Loucy (cell line): Measurements from ENCODE around the gene RETREG3.

Experiments
- H2AFZ ChIP-seq: fragments of 200-600 bp; sonication (generic); 2 replicates; pipeline ENCODE4 v1.6.0; 2016; ENCODE audit warnings: antibody characterized with exemption, mild to moderate bottlenecking, low read length, moderate library complexity
- H3F3A ChIP-seq: fragments of 200-600 bp; 2 replicates; pipeline ENCODE4 v1.6.0; 2016; ENCODE audit warnings: antibody characterized with exemption, low read depth, mild to moderate bottlenecking
- H3K27me3 ChIP-seq: fragments of 200-600 bp; sonication (generic); 2 replicates; pipeline ENCODE4 v1.6.1; 2014; ENCODE audit warnings: low read length, mild to moderate bottlenecking; ENCODE audit not compliant: insufficient read depth, poor library complexity, severe bottlenecking
- H3K36me3 ChIP-seq: fragments of 200-600 bp; sonication (generic); 2 replicates; pipeline ENCODE4 v1.6.1; 2016; ENCODE audit warnings: low read length; ENCODE audit not compliant: insufficient read depth
- H3K4me1 ChIP-seq: fragments of 200-600 bp; sonication (generic); 2 replicates; pipeline ENCODE4 v1.5.1; 2014; ENCODE audit warnings: low read length, mild to moderate bottlenecking; ENCODE audit not compliant: insufficient read depth, poor library complexity, severe bottlenecking
- H3K4me2 ChIP-seq: fragments of 200-600 bp; sonication (generic); 2 replicates; pipeline ENCODE4 v1.6.0; 2014; ENCODE audit warnings: antibody characterized with exemption, low read length, low read depth, mild to moderate bottlenecking; ENCODE audit not compliant: poor library complexity, severe bottlenecking
- H3K4me3 ChIP-seq: fragments of 200-600 bp; sonication (generic); 2 replicates; pipeline ENCODE4 v1.5.1; 2014; ENCODE audit warnings: low read length, mild to moderate bottlenecking, mixed read lengths; ENCODE audit not compliant: poor library complexity, severe bottlenecking
- H3K79me2 ChIP-seq: fragments of 200-600 bp; sonication (generic); 2 replicates; pipeline ENCODE4 v1.6.1; 2014; ENCODE audit warnings: low read length; ENCODE audit not compliant: insufficient read depth
- H3K9ac ChIP-seq: fragments of 200-600 bp; sonication (generic); 2 replicates; pipeline ENCODE4 v1.6.0; 2014; ENCODE audit warnings: mild to moderate bottlenecking, low read depth, low read length, moderate library complexity; ENCODE audit not compliant: poor library complexity, severe bottlenecking
- H3K9me2 ChIP-seq: fragments of 200-600 bp; sonication (generic); replicated peaks from 2 replicates; pipeline ENCODE4 v1.6.1; 2016; ENCODE audit warnings: low read depth, low read length, mixed read lengths
- H3K9me3 ChIP-seq: fragments of 200-600 bp; sonication (generic); 2 replicates; pipeline ENCODE4 v1.6.1; 2014; ENCODE audit warnings: mild to moderate bottlenecking, antibody characterized with exemption, low read length, low read depth; ENCODE audit not compliant: insufficient read depth
- H4K20me1 ChIP-seq: fragments of 200-600 bp; sonication (generic); 2 replicates; pipeline ENCODE4 v1.6.0; 2014; ENCODE audit warnings: antibody characterized with exemption, low read length, mild to moderate bottlenecking; ENCODE audit not compliant: insufficient read depth, poor library complexity, severe bottlenecking
- CTCF ChIP-seq: fragments of 200-600 bp; sonication (generic); conservative IDR thresholded peaks from 2 replicates; pipeline ENCODE4 v1.5.1; 2014; ENCODE audit warnings: mild to moderate bottlenecking, antibody characterized with exemption, low read length
- EZH2phosphoT487 ChIP-seq: fragments of 200-600 bp; IDR thresholded peaks from 2 replicates; pipeline ENCODE4 v1.6.1; 2018; ENCODE audit warnings: antibody characterized with exemption, mild to moderate bottlenecking, moderate library complexity, borderline replicate concordance

The RETREG3 gene

DNA sequence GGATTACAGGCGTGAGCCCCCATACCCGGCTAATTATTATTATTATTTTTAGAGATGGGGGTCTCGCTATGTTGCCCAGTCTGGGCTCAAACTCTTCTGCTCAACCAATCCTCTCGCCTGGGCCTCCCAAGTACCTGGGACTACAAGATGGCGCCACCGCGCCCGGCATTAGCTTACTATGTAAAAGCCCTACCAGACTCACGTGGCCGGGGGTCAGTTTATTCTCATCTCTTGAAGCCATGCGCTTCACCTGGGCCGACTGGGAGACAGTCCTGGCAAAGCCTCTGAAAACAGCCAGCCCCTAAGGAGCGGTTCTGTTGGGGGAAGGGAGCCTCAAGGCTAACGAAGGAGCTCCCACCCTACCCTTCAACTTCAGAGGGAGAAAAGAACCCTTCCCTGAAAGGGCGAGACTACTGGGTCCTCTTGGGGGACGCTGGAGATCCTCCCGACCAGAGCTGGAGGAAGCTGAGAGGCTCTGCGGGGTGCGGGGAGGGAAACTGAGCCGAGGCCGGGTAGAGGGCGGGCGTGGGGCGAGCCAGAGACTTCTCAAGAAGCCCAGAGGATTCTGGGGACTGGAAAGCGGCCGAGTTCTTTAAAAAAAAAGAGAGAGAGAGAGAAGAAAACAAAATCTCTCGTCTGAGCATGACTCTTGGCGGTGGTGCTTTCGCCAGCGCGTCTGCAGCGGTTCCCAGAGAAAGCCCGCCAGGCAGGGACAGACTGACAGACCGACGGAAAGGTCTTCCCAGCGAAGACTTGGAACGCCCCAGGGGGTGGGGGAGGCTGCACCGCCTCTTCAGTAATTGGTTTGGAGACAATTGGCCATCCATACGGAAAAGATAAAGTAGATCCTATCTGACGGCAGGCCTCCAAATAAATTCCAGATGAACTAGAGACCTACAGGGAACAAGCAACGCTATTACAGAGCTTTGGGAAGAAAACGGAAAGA lies 44.3 kb upstream of the RETREG3 start:
- no peaks in the 10 kb centered on the region for H3K27me3 ChIP-seq
- no peak overlapping the region for H3K4me3 ChIP-seq
- no peaks in the 10 kb centered on the region for H3K36me3 ChIP-seq
- H3K4me2 ChIP-seq, result no peak overlapping the region
- no peaks in the 10 kb centered on the region for H3K79me2 ChIP-seq
- no peak for TF ChIP-seq CTCF
- no peak for TF ChIP-seq EZH2phosphoT487
- H4K20me1 ChIP-seq, result no peaks in the 10 kb centered on the region
- H2AFZ ChIP-seq, result no peak overlapping the region
- no peaks in the 10 kb centered on the region for H3K4me1 ChIP-seq
- H3K9me2 ChIP-seq, result no peaks in the 10 kb centered on the region
- no peak overlapping the region for H3K9ac ChIP-seq
- H3K9me3 ChIP-seq, result no peaks in the 10 kb centered on the region
- no peaks in the 10 kb centered on the region for H3F3A ChIP-seq

- no peaks in the 10 kb centered on the region for H3F3A ChIP-seq
- no peak overlapping the region for H3K9ac ChIP-seq
- no peaks in the 10 kb centered on the region for H3K79me2 ChIP-seq
- H3K4me1 ChIP-seq, result peaks cover 4% of the 10 kb centered on the region
- no peaks in the 10 kb centered on the region for H3K9me2 ChIP-seq
- TF ChIP-seq EZH2phosphoT487, result no peak
- no peak for TF ChIP-seq CTCF
- no peaks in the 10 kb centered on the region for H3K36me3 ChIP-seq
- H3K9me3 ChIP-seq, result no peaks in the 10 kb centered on the region
- H3K4me3 ChIP-seq, result no peak overlapping the region
- H3K4me2 ChIP-seq, result no peak overlapping the region
- H2AFZ ChIP-seq, result no peak overlapping the region
- H4K20me1 ChIP-seq, result no peaks in the 10 kb centered on the region
- H3K27me3 ChIP-seq, result no peaks in the 10 kb centered on the region
Observed at GRCh38 chr17:42651392-42651791, 42.2 kb upstream of the RETREG3 start.

DNA sequence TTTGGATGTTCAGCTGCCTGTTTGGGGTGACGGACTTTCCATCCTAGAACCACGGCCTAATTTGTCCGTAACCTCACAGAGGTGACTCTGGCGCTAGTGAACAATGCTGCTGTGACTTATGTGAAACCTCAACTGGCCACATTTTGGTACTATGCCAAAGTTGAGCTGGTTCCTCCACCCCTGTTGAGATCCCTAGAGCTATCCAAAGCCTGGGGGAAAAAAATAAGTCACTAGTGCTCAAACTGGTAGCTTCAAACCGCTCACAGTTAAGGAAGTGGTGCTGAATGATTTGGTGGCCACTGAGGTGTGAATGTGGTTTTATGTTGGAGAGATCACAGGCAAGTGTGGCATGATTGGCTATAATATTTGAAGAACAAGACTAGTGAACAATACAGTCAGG lies 38.6 kb upstream of the RETREG3 start:
- no peaks in the 10 kb centered on the region for H3F3A ChIP-seq
- TF ChIP-seq EZH2phosphoT487 (no peak), CTCF (no peak)
- H4K20me1 ChIP-seq, result no peaks in the 10 kb centered on the region
- H3K4me1 ChIP-seq, result peaks cover 5% of the 10 kb centered on the region
- no peaks in the 10 kb centered on the region for H3K36me3 ChIP-seq
- no peak overlapping the region for H3K4me2 ChIP-seq
- H3K9me2 ChIP-seq, result no peaks in the 10 kb centered on the region
- H3K9me3 ChIP-seq, result no peaks in the 10 kb centered on the region
- H3K27me3 ChIP-seq, result no peaks in the 10 kb centered on the region
- H3K9ac ChIP-seq, result no peak overlapping the region
- no peaks in the 10 kb centered on the region for H3K79me2 ChIP-seq
- no peak overlapping the region for H2AFZ ChIP-seq
- H3K4me3 ChIP-seq, result no peak overlapping the region
